ENCODE data around the gene PEX14.

PEX14 gene

DNA sequence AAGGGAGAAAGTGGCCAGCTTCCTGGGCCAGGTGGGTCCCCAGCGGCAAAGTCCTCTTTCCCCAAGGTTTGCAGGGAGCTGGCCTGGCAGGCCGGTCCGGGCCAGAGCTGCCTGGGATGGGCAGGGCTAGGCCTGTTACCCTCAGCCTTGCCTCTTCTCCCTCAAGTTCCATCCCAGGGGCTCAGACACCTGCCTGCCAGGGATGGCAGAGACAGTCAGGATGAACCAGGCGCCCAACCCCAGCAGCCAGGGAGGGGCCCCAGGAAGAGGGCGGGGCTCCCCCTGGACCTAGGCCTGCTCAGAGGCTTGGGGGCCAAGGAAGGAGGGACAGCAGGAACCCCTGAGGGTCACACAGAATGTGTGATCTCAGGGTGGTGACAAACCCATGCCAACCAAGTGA, 201.1 kb downstream of the PEX14 start:
- in situ Hi-C loops (cut with MboI; ENCODE audit: low sequenced_read_pairs, unreplicated experiment) = no loop called here
- TF ChIP-seq, protein P1, sequence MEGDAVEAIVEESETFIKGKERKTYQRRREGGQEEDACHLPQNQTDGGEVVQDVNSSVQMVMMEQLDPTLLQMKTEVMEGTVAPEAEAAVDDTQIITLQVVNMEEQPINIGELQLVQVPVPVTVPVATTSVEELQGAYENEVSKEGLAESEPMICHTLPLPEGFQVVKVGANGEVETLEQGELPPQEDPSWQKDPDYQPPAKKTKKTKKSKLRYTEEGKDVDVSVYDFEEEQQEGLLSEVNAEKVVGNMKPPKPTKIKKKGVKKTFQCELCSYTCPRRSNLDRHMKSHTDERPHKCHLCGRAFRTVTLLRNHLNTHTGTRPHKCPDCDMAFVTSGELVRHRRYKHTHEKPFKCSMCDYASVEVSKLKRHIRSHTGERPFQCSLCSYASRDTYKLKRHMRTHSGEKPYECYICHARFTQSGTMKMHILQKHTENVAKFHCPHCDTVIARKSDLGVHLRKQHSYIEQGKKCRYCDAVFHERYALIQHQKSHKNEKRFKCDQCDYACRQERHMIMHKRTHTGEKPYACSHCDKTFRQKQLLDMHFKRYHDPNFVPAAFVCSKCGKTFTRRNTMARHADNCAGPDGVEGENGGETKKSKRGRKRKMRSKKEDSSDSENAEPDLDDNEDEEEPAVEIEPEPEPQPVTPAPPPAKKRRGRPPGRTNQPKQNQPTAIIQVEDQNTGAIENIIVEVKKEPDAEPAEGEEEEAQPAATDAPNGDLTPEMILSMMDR (IDR thresholded peaks at IDR 0.05; ENCODE audit: borderline replicate concordance, control extremely low read depth, extremely low read depth, insufficient read depth, missing control alignments) = no peak
- DNase-seq (ENCODE audit: low spot score) = no peak

DNA sequence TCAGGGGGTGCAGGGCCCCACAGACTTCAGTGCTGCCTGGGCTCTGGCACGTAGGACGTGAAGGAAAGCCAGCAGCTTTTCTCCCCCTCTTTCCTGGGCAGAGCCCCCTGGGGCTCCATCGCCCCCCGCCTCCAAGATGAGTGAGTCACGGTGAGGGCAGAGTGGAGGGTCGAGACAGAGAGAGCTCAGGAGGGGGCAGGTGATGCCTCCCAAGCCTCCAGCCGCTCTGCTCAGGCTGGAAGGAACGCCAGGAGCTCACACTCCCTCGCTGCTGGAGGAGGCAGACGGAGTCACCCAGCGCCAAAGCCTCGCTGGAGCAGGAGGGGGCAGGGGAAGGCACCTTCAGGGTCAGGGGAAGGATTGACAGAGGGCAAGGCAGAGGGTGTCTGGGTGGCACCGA, 202.2 kb downstream of the PEX14 start:
- TF ChIP-seq, protein P1 (IDR thresholded peaks at IDR 0.05; ENCODE audit: borderline replicate concordance, control extremely low read depth, extremely low read depth, insufficient read depth, missing control alignments) = no peak
- no peak for DNase-seq (ENCODE audit: low spot score)
- in situ Hi-C loops (cut with MboI; ENCODE audit: low sequenced_read_pairs, unreplicated experiment) = no loop called here

DNA sequence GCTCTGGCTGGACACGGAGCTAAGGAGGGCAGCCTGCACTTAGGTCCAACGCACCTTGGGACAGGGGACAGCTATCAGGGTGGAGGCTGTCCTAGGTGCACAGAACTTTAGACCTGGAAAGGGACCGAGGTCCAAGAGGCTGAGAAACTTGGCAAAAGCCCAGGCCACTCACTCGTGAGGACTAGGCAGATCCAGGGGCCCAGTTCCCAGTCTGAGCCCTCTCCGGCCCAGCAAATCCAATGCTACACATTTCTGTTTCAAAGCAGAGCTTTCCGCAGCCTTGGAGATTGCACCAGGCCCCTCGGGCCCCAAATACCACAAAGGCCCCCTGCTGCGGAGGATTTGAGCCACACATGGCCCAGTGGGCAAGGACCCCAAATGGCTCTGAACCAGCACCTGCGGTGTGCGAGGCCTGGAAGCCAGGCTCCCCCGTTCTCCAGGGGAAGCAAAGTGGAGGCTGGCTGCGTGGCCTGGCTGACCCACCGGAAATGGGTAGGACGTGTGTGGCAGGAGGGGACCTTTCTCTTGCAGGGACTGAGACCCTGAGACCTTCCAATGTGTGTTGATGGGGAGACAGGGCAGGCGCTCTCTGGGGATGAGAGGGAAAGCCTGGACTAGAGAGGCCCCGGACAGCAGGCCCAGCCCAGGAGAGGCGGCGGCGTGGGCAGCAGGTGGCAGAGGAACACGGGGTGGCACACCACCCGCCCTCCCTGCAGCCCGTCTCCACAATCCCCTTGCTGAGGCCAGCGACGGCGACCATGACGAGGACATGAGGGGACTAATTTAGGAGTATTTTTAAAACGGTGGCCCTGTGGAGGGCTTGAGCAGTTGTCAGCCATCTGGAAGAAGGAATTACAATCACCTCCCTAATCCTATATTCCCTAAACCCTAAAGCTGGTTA, 203.0 kb downstream of the PEX14 start:
- in situ Hi-C loops (cut with MboI; ENCODE audit: low sequenced_read_pairs, unreplicated experiment) = no loop called here
- TF ChIP-seq, protein P1 (IDR thresholded peaks at IDR 0.05; ENCODE audit: borderline replicate concordance, control extremely low read depth, extremely low read depth, insufficient read depth, missing control alignments) = no peak
- DNase-seq (ENCODE audit: low spot score) = no peak

DNA sequence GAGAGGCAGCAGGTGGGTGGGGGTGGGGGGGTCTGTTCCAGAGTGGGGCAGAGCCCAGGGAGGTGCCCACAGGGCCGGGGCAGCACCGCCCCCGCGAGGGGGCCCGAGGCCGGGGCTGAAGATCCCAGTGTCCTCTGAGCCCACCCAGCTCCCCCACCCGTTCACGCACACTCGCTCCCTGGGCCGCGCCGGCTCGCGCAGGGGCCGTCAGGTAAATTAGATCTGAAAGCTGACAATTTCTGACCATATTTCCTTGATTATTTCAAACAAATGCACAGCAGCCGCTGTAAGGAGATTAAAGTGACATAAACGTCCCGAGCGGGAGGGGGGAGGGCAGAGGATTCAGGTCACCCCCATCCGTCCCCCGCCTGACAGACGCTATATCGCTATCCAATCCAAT, 203.7 kb downstream of the PEX14 start:
- in situ Hi-C loops (cut with MboI; ENCODE audit: low sequenced_read_pairs, unreplicated experiment) = no loop called here
- TF ChIP-seq, protein P1 (IDR thresholded peaks at IDR 0.05; ENCODE audit: borderline replicate concordance, control extremely low read depth, extremely low read depth, insufficient read depth, missing control alignments) = no peak

DNA sequence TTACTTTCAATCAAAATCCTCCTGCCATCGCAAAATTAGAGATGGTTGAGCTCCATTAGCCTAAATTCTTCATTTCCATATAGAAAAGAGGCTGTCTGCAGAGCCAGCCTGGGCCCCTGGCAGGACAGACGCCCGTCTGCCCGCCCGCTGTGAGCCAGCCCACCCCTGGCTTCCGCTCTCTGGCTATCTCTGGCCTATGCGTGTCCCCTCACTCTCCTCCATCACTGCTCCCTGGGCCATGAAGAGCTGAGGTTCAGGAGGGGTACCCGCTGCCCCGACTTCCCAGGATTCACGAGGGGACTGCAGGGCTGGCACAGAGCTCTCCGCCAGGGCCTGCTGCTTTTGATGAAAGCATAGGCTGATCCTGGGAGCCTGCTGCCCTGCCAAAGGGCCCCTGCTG, 204.1 kb downstream of the PEX14 start:
- DNase-seq (ENCODE audit: low spot score) = no peak

More for the DNA sequence above, 203.7 kb downstream of the PEX14 start:
- DNase-seq (ENCODE audit: low spot score) = no peak

DNA sequence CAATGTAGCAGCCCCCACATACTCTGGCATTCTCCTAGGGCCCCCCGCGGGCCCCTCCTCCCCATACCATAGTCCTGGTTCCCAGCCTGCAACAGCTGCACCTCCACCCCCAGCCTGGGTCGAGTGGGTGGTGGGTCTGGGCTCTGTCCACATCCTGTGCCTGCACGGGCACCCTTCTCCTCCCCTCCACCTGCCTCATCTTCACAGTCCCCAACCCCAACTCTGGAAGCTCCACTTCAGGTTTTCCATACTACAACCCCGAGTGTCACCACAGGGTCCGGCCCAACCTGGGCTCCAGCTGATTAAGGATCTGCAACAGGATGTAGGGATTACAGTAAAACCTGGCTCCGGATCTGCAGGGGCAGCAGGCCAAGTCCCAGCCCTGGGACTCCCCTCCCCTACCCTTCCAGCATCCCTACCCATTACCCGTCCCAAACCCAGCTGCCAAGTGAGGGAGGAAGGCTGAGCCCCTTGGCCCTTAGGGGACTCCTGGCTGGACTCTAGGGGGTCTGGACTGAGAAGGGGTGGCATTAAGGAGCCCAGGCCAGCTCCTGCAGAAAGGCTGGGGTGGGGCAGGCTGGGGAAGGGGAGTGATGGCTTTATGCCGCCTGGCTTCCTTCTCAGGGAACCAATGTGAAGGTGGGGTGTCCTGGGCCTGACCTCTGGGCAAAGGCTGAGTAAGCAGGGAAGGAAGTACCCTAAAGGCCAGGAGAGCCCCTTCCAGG, 204.9 kb downstream of the PEX14 start:
- in situ Hi-C loops (cut with MboI; ENCODE audit: low sequenced_read_pairs, unreplicated experiment) = no loop called here
- TF ChIP-seq, protein P1 (IDR thresholded peaks at IDR 0.05; ENCODE audit: borderline replicate concordance, control extremely low read depth, extremely low read depth, insufficient read depth, missing control alignments) = no peak
- no peak for DNase-seq (ENCODE audit: low spot score)

More for the DNA sequence above, 204.1 kb downstream of the PEX14 start:
- in situ Hi-C loops (cut with MboI; ENCODE audit: low sequenced_read_pairs, unreplicated experiment) = no loop called here
- TF ChIP-seq, protein P1 (IDR thresholded peaks at IDR 0.05; ENCODE audit: borderline replicate concordance, control extremely low read depth, extremely low read depth, insufficient read depth, missing control alignments) = no peak

All from GM13976 (cell line).